ENCODE data around the gene WWP2. TPM values are rescaled to one million over a fixed set of nuclear protein-coding genes. Genes with fewer than 3 reads are reported as not detected.

Gene WWP2
- total and polyA plus RNA-seq, 11 donors: 8.4 to 33.2 (median 23.5) TPM

- intact Hi-C loops (cut with DNase I): loop anchor here in 1 of 10 donors (5.0 kb wide), 1 partner anchor 37 kb away; no protein-coding TSS in a partner anchor
- WGBS, 4 donors: 91 to 95% (median 93%) methylated on average over 7 of the region's 7 CpGs
- ATAC-seq: no peak
- Histone ChIP-seq H3K27me3 (no peaks in the 10 kb centered on the region), H3K4me3 (no peak overlapping the region), H3K27ac (no peak overlapping the region), H3K36me3 (peaks cover 0 to 42% (median 13%) of the 10 kb centered on the region in 9 donors), H3K4me1 (no peaks in the 10 kb centered on the region), H3K9me3 (no peaks in the 10 kb centered on the region)
- TF ChIP-seq CTCF (IDR thresholded peaks at IDR 0.05): no peak
- no peak for TF ChIP-seq POLR2A (IDR thresholded peaks at IDR 0.05)
- DNase-seq: no peak
Measured at GRCh38 chr16:69909760-69910159, 147.6 kb downstream of the WWP2 start.

GRCh38 chr16:69910964-69911363, 148.8 kb downstream of the WWP2 start:
- no peak overlapping the region for H3K27ac ChIP-seq
- 51 to 72% (median 56%) methylated on average over 3 of the region's 3 CpGs for WGBS, 4 donors
- H3K4me3 ChIP-seq: no peak overlapping the region
- intact Hi-C loops (cut with DNase I): no loop called here
- no peaks in the 10 kb centered on the region for H3K4me1 ChIP-seq
- H3K9me3 ChIP-seq: no peaks in the 10 kb centered on the region
- no peak for ATAC-seq
- no peak for DNase-seq
- peaks cover 0 to 42% (median 13%) of the 10 kb centered on the region in 9 donors for H3K36me3 ChIP-seq
- no peak for TF ChIP-seq CTCF (IDR thresholded peaks at IDR 0.05)
- TF ChIP-seq POLR2A (IDR thresholded peaks at IDR 0.05): no peak
- no peaks in the 10 kb centered on the region for H3K27me3 ChIP-seq

GRCh38 chr16:69916462-69916861, 154.3 kb downstream of the WWP2 start:
- H3K27me3 ChIP-seq: no peaks in the 10 kb centered on the region
- no peak overlapping the region for H3K27ac ChIP-seq
- H3K9me3 ChIP-seq: no peaks in the 10 kb centered on the region
- no peak for ATAC-seq
- H3K36me3 ChIP-seq: peaks cover 0 to 15% (median 3%) of the 10 kb centered on the region in 9 donors
- DNase-seq: no peak
- no peak overlapping the region for H3K4me3 ChIP-seq
- H3K4me1 ChIP-seq: peaks cover 0 to 16% (median 2%) of the 10 kb centered on the region in 12 donors
- WGBS, 4 donors: 81 to 94% (median 91%) methylated on average over 1 of the region's 1 CpG
- intact Hi-C loops (cut with DNase I): no loop called here
- no peak for TF ChIP-seq POLR2A (IDR thresholded peaks at IDR 0.05)
- TF ChIP-seq CTCF (IDR thresholded peaks at IDR 0.05): no peak

GRCh38 chr16:69917311-69917710, 155.2 kb downstream of the WWP2 start:
- H3K9me3 ChIP-seq: no peaks in the 10 kb centered on the region
- peaks cover 0 to 17% (median 2%) of the 10 kb centered on the region in 12 donors for H3K4me1 ChIP-seq
- TF ChIP-seq POLR2A (IDR thresholded peaks at IDR 0.05) (no peak), CTCF (IDR thresholded peaks at IDR 0.05) (no peak)
- intact Hi-C loops (cut with DNase I): no loop called here
- DNase-seq (no peak), ATAC-seq (peak in 2 of 4 donors; percentile 18 to 28)
- no peaks in the 10 kb centered on the region for H3K27me3 ChIP-seq
- H3K36me3 ChIP-seq: peaks cover 0 to 15% (median 0%) of the 10 kb centered on the region in 9 donors
- H3K4me3 ChIP-seq: no peak overlapping the region
- H3K27ac ChIP-seq: peak overlapping the region in 3 of 12 donors; percentile 41 to 61 (median 42)
- 81 to 90% (median 86%) methylated on average over 1 of the region's 1 CpG for WGBS, 4 donors
